Lower leg skin (tissue), 4 donors: ENCODE data around the gene CEP192. TPM values are rescaled to one million over a fixed set of nuclear protein-coding genes. Genes with fewer than 3 reads are reported as not detected.

Source experiments
- DNase-seq, 2 donors: peaks; one replicate each; pipeline ENCODE4 v3.0.0-alpha.2; 2019; ENCODE audit warnings: low spot score in 2 of 2
- H3K4me3 ChIP-seq: fragments of 200-600 bp; sonication (generic); 2 replicates; pipeline ENCODE4 v1.5.1; 2017; ENCODE audit warnings: mild to moderate bottlenecking, low read depth; ENCODE audit not compliant: poor library complexity, severe bottlenecking
- CTCF ChIP-seq, 3 donors: fragments of 450-650 bp; IDR thresholded peaks; one replicate each; pipeline ENCODE4 v1.5.1; 2016; ENCODE audit warnings: antibody characterized with exemption in 3 of 3, mild to moderate bottlenecking in 3 of 3, moderate library complexity in 2 of 3
- POLR2A ChIP-seq, 2 donors: fragments of 450-650 bp; IDR thresholded peaks; one replicate each; pipeline ENCODE4 v1.6.1; 2016 to 2017; ENCODE audit warnings: antibody characterized with exemption in 2 of 2, mild to moderate bottlenecking in 1 of 2, moderate library complexity in 1 of 2
- WGBS, 2 donors: methylation state at CpG; one replicate each; pipeline ENCODE4 v1.1.5; 2018; 5-methylcytosine and 5-hydroxymethylcytosine counted together
- intact Hi-C: fragments of 100-400 bp; cut with DNase I; formaldehyde crosslinking; loops from one replicate; pipeline ENCODE4 v1.15.0; 2023; ENCODE audit warnings: low total_unique reads
- total RNA-seq, 4 donors: library from RNA; depleted of rRNA; stranded (reverse); fragments of >200 nt; gene quantifications; one replicate each; pipeline ENCODE4 v1.1.0, GENCODE V29; 2016

Gene CEP192
- total RNA-seq, 4 donors from 2014 or later, result 12.6 to 17.5 (median 14.8) TPM

GRCh38 chr18:12948050-12948804 is 42.9 kb upstream of the CEP192 start:
- intact Hi-C loops, result no loop called here
- peak; percentile 94 to 99 for DNase-seq
- 2 to 3% methylated on average over 53 to 73 of the region's 81 CpGs for WGBS, 2 donors
- TF ChIP-seq POLR2A (IDR thresholded peaks at IDR 0.05) (peak in 1 of 2 donors; percentile 26), CTCF (IDR thresholded peaks at IDR 0.05) (no peak)
- peak overlapping the region; percentile 45 for H3K4me3 ChIP-seq

GRCh38 chr18:12958478-12958877 is 32.7 kb upstream of the CEP192 start:
- no peak overlapping the region for H3K4me3 ChIP-seq
- 81 to 98% methylated on average over 3 of the region's 3 CpGs for WGBS, 2 donors
- intact Hi-C loops, result no loop called here

GRCh38 chr18:12960395-12960794 is 30.8 kb upstream of the CEP192 start:
- DNase-seq, result no peak
- TF ChIP-seq POLR2A (IDR thresholded peaks at IDR 0.05) (no peak), CTCF (IDR thresholded peaks at IDR 0.05) (no peak)
- no peak overlapping the region for H3K4me3 ChIP-seq
- intact Hi-C loops, result no loop called here
- WGBS, 2 donors, result 77 to 79% methylated on average over 2 of the region's 2 CpGs

More at GRCh38 chr18:12958478-12958877, 32.7 kb upstream of the CEP192 start:
- DNase-seq, result no peak
- TF ChIP-seq CTCF (IDR thresholded peaks at IDR 0.05) (no peak), POLR2A (IDR thresholded peaks at IDR 0.05) (no peak)

GRCh38 chr18:12960853-12961397 is 30.2 kb upstream of the CEP192 start:
- H3K4me3 ChIP-seq, result no peak overlapping the region
- DNase-seq, result no peak
- no peak for TF ChIP-seq CTCF (IDR thresholded peaks at IDR 0.05)
- no peak for TF ChIP-seq POLR2A (IDR thresholded peaks at IDR 0.05)
- intact Hi-C loops, result no loop called here
- 53 to 65% methylated on average over 6 of the region's 6 CpGs for WGBS, 2 donors

GRCh38 chr18:12963069-12963468 is 28.1 kb upstream of the CEP192 start:
- 92 to 100% methylated on average over 1 of the region's 1 CpG for WGBS, 2 donors
- DNase-seq, result no peak
- intact Hi-C loops, result no loop called here
- H3K4me3 ChIP-seq, result no peak overlapping the region
- TF ChIP-seq POLR2A (IDR thresholded peaks at IDR 0.05) (no peak), CTCF (IDR thresholded peaks at IDR 0.05) (no peak)
